ENCODE measurements around the gene SERINC5. TPM values are rescaled to one million over a fixed set of nuclear protein-coding genes. Genes with fewer than 3 reads are reported as not detected.

Gene SERINC5
- total RNA-seq, 1 donor from 2014 or later = 70.9 TPM

DNA sequence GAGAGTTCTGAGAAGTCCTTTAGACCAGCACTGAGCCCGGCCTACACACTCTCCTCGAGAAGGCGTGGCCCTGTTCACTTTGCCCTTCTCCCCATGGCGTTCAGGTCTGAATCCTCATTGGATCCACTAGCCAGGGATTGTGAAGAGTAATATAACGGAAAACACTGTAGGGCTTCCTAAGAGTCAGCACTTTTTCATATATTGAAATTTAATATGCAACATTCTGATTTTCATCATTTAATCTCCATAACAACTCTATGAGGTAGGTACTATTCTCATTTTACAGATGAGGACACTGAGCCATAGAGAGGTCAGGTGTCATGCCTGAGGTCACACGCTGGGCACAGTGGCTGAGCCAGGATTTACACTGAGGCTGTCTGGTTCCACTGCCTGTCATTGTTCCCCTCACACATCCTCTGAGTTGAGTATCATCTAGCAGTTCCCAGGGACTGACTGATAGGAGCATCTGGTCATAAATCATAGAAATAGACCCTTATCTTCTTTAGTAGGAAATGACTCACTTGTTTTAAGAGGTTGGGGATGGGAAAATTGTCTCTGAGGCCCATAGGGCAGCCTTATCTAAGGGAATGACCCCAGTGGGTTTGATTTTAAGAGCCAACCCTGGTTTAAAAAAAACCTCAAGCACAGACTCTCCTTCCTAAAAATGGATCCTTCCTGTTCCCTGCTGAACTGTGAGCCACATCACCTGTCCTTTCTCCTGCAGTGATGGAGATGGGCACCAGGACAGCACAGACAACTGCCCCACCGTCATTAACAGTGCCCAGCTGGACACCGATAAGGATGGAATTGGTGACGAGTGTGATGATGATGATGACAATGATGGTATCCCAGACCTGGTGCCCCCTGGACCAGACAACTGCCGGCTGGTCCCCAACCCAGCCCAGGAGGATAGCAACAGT is 179.5 kb downstream of the SERINC5 start:
- intact Hi-C loops (cut with micrococcal nuclease) = no loop called here

DNA sequence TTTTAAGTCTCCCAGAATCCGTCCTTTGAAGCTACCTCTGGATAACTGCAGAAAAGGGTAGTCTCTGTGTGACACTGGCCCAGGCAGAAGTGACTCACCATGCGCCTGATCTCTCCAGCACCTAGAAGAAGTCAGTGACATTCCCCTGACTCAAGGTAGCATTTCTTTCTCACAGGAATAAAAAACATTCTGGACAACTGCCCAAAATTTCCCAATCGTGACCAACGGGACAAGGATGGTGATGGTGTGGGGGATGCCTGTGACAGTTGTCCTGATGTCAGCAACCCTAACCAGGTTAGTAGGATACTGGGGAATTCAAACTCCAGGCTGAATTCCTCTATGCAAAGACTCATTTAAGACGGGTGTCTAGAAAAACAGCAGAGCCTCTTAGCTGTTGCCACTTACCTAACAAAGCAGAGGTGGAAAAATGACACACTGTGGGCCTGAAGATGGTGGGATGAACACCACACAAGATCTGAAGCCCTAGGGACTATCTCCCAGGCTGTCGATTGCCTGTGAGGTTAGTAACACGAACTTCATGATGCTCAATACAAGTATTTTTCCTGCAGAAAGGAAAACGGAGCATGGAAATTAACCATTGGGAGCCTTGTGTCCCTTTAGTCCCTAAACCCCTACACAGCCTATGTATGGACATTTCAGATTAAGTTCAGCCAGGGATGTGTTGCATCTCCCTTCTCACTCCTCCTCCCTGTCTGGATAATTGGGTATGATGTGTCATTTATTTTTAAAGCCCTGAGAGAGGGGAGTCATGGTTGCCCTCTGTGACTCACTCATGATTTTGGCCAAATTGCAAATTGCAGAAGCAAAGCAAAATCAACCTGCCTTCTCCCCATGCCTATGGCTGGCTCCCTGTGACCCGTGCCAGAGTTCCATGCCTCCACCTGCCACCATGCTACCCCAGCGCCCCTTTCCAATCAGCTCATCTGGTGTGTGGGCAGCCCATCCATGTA is 183.5 kb downstream of the SERINC5 start:
- intact Hi-C loops (cut with micrococcal nuclease) = no loop called here

DNA sequence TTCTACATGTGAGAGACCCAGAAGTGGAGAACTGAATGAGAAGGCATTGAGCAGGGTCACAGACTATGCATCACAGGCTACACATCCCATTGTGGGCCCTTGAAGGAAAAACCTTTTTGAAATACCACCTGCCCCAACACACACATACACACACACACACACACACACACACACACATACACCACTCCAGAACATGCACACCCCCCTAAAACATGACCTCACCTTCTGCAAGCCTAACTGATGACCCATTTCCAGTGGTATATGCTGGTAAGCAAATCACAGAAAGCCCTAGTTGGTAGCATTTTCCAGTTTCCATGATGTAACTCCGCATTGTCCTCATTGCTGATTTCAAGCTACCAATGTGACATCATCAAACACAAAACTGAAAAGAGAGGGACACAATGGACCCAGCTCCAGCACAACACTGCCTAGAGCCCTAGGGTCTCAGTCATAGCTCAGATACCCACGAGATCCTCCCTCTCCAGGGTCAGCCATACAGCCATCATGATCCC is 184.3 kb downstream of the SERINC5 start:
- intact Hi-C loops (cut with micrococcal nuclease) = no loop called here

DNA sequence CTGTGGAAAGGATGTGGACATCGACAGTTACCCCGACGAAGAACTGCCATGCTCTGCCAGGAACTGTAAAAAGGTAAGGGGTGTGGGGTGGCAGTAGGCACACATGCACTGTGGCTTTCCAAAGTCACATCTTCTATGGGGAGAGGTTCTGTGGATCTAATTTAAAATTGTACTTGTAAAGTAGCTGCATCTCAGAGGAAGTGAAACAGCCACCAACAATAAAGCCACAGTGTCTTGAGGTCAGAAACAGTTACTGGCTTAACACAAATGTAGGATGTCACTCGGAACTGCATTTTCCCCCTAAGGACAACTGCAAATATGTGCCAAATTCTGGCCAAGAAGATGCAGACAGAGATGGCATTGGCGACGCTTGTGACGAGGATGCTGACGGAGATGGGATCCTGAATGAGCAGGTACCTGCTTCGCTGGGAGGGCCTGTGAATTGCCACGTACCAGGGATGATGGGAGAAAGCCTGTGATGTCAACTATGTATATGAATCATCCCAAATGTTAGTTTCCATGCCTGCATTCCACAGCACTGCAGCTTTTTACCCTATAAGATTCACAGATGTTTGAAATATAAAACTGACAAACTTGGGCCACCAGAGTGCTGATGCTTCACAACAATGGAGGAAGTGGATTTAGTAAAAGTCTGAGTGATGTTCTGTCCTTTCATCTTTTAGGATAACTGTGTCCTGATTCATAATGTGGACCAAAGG is 185.4 kb downstream of the SERINC5 start:
- intact Hi-C loops (cut with micrococcal nuclease) = no loop called here

DNA sequence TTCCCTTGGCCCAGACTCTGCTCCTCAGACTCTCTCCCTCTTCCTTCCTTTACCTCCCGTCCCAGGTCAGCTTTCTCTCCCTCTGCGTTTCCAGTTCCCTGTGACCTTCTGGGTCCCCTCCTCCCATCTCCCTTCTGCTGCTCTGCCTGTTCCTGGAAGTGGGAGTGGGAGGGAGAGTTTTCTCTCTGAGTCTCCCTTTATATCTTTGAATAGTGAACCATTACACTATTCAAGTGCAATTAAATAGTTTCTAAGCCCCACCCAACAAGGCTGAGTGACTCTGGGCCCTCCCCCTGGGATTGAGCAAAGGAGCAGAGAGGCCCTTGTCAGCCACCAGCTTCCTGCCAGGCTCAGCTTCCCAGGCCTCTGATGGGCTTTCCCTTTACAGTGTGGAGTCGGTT is 185.9 kb downstream of the SERINC5 start:
- intact Hi-C loops (cut with micrococcal nuclease) = no loop called here

DNA sequence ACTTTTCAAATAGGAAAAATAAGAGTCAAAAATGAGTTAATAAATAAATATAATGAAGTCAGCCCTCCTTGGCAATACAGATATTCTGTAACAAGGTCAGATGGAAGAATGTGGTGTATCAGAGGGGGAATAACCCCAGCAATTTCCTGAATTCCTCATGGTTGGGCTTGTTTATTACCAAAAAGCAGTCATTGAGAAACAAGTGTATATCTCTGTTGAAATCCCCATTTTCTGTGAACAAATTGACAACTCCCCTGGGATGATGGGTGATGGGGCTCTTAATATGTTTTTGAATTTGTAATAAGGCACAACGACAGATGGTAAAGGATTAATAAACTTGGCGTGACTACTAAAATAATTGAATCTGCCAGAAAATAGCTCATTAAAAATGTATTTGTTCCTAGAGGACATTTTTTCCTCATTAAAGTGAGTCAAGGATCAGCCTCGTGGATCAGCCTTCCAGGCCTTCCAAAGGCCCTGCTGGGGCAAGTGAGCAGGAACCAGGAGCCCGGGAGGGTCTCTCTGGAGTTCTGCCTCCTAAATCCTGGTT is 186.5 kb downstream of the SERINC5 start:
- intact Hi-C loops (cut with micrococcal nuclease) = no loop called here

DNA sequence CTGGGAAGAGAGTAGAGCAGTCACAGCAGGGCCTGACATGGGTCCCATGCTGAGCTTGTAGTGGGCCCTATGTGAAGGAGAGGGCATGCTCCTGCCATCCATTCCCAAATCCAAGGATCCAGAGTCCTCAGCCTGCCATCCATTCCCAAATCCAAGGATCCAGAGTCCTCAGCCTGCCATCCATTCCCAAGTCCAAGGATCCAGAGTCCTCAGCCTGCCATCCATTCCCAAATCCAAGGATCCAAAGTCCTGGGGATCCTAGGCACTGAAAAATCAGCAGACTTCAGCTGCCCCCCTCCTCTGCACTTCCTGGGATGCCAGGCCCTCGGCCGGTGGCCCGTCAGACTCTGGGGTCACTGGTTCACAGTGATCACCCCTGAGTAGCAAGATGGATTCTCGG is 187.1 kb downstream of the SERINC5 start:
- intact Hi-C loops (cut with micrococcal nuclease) = no loop called here

DNA sequence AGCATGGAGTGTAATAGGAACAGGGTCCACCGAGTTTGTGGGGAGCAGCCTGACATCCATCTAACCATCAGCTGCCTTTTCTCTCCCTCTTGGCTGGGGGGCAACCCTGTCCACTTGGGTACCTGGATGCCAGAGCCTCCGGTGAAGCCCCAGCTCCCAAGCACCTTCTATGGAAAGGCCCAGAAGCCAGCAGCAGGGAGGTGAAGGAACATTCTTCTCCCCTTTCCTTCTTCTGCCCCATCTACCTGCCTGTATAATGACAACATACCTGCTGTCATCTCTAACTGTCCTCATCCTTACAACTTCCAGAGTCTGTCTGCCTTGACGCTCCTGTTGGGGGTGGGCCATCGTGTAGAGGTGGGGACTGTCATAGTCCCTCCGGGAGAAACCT is 187.6 kb downstream of the SERINC5 start:
- intact Hi-C loops (cut with micrococcal nuclease) = no loop called here

DNA sequence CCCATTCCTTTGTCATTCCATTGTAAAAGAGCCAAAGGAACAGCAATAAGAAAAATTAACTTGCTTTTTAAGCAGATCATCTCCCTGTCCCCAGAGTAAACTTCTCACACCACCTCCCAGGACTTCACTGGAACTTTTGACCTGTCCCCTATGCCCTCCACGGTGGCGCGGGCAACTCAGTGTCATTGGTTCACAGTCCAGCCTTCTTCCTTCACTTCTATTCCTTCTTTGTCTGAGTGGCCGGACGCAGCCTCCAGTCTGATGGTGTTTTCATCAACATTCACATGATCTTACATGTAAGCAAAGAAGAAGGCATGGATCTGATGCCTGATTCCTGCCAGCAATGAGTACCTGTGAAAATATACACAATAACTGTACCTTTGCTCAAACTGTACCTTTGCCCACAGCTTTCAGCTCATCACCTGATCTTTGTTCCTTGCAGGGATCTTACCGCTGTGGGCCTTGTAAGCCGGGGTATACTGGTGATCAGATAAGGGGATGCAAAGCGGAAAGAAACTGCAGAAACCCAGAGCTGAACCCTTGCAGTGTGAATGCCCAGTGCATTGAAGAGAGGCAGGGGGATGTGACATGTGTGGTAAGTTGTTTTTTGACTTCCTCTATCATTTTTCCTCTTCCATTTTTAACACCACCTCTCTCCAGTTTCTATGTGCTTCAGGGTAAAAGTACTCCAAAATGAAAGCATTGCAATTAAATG is 188.2 kb downstream of the SERINC5 start:
- intact Hi-C loops (cut with micrococcal nuclease) = no loop called here

DNA sequence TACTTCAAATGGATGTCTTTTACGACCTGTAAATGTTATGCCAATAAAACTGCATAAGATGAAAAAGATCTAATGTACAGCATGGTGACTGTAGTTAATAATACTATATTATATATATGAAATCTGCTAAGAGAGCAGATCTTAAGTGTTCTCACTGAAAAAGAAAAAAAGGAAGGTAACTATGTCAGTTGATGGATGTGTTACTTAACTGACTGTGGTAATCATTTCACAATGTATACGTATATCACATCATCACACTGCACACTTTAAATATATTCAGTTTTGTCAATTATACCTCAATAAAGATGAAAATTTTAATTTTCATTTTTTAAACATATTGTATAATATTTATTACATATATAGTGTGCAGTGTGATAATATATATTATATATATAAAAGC is 188.8 kb downstream of the SERINC5 start:
- intact Hi-C loops (cut with micrococcal nuclease) = no loop called here

DNA sequence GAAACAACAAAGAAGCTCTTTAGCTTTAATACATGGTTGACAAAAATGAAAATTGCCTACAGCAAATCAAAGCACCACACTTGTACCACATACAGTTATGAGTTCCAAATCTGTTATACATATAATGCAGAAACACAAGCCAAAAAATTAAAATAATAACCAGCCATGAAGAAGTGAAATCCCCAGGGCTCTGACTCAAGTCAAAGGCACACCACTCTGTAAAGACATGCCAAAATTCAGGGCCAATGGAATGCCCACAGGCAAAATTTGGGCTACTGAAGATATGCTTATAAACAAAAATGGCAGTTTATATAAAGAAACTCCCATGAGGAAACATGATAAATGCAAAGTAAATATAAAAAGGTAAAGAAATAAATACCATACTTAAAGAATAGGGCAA is 191.7 kb downstream of the SERINC5 start:
- intact Hi-C loops (cut with micrococcal nuclease) = no loop called here

Other genes with a start within 250 kb of the SERINC5 start
- 0.61 and 0.68 TPM in 2 replicates for gene THBS4, start 220.7 kb downstream of the SERINC5 start, total RNA-seq
- not detected in 2 replicates for gene SPZ1, start 64.0 kb upstream of the SERINC5 start, total RNA-seq
- gene ZFYVE16, start 152.0 kb upstream of the SERINC5 start, total RNA-seq = 9.4 and 10.9 TPM in 2 replicates
- gene FAM151B, start 232.1 kb upstream of the SERINC5 start, total RNA-seq = 0.30 and 1.0 TPM in 2 replicates